ACC112 (cell line): Measurements from ENCODE around the gene OR56A5.
"Not testable (repeated sequence)": the region's sequence is repeated elsewhere in the genome, so short reads cannot be mapped to it uniquely, and the experiment has no call there.

Experiments used
- H2AFZ ChIP-seq: fragments of 200-600 bp; sonication (generic); one replicate; pipeline ENCODE4 v1.6.0; 2017; ENCODE audit warnings: antibody characterized with exemption, low read length; ENCODE audit not compliant: unreplicated experiment
- H3K27ac ChIP-seq: fragments of 200-600 bp; sonication (generic); 2 replicates; pipeline ENCODE4 v1.5.1; 2014; ENCODE audit warnings: low read depth, mild to moderate bottlenecking, antibody characterized with exemption, low read length, moderate library complexity
- H3K27me3 ChIP-seq: fragments of 200-600 bp; sonication (generic); 2 replicates; pipeline ENCODE4 v1.6.1; 2014; ENCODE audit warnings: mild to moderate bottlenecking, antibody characterized with exemption, low read length, moderate library complexity, mixed read lengths; ENCODE audit not compliant: insufficient read depth
- H3K36me3 ChIP-seq: fragments of 200-600 bp; sonication (generic); 2 replicates; pipeline ENCODE4 v1.6.1; 2016; ENCODE audit warnings: mild to moderate bottlenecking, antibody characterized with exemption, low read length, moderate library complexity, mixed read lengths; ENCODE audit not compliant: insufficient read depth
- H3K4me1 ChIP-seq: fragments of 200-600 bp; sonication (generic); one replicate; pipeline ENCODE4 v1.6.1; 2016; ENCODE audit warnings: low read length, mixed read lengths; ENCODE audit not compliant: insufficient read depth, unreplicated experiment, control insufficient read depth
- H3K4me3 ChIP-seq: fragments of 200-600 bp; sonication (generic); 2 replicates; pipeline ENCODE4 v1.5.1; 2014; ENCODE audit warnings: mild to moderate bottlenecking, low read depth, low read length
- H3K79me2 ChIP-seq: fragments of 200-600 bp; sonication (generic); one replicate; pipeline ENCODE4 v1.6.0; 2016; ENCODE audit warnings: low read length; ENCODE audit not compliant: control insufficient read depth, unreplicated experiment, insufficient read depth

The OR56A5 gene

DNA sequence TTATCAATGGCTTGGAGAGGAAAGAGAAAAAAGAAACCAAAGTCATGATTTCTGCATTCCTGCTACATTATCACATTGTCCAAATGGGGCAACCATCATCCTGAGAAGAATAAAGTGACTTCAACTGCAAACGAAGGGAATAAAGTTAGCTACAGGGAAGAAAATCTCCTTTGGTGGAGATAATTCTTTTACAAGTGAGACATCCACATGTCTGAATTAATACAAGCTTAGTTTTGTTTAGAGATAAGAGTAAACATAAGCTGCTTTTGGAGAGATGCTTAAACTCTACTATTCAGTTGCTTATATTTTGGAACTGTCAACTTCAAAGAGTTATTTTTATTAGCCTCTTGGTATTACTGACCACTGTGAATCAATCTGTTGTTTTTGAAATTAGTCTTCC, 18.6 kb upstream of the OR56A5 start, which contains the start of gene OR52L1:
TSS of gene OR52L1 (minus strand) at position 101 of the 400 bp plus-strand sequence. CDS start at position 46, 55 bp downstream.
- no peaks in the 10 kb centered on the region for H3K36me3 ChIP-seq
- no peaks in the 10 kb centered on the region for H3K79me2 ChIP-seq
- H3K4me1 ChIP-seq = no peaks in the 10 kb centered on the region
- no peak within 1 kb of the TSS for H3K27ac ChIP-seq
- no peak within 1 kb of the TSS for H3K4me3 ChIP-seq
- H2AFZ ChIP-seq = no peak within 1 kb of the TSS
- no peaks in the 10 kb centered on the region for H3K27me3 ChIP-seq

- no peak overlapping the region for H3K27ac ChIP-seq
- H3K4me1 ChIP-seq = no peaks in the 10 kb centered on the region
- no peaks in the 10 kb centered on the region for H3K27me3 ChIP-seq
- no peak overlapping the region for H2AFZ ChIP-seq
- H3K4me3 ChIP-seq = no peak overlapping the region
- no peaks in the 10 kb centered on the region for H3K36me3 ChIP-seq
- no peaks in the 10 kb centered on the region for H3K79me2 ChIP-seq
Observed at GRCh38 chr11:5983443-5983842, 15.1 kb upstream of the OR56A5 start.

DNA sequence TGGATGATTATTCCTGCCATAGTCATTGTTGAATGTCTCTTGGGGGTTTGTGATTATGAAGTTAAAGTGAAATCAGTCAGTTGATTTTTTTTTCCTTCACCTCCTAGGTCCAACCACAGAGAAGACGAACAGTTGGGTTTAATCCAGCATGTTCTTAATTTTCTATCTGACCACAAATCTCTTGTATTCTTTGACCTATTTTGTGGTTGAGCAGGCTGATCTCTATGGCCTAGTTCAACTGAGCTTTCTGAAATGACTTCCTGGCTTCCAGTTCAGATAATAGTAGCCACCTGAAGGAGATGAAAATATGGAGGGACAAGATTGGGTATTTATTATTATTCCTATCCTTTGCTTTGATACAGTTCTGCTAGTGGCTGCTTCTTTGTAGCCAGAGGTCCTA, 5.2 kb upstream of the OR56A5 start:
- Histone ChIP-seq H3K4me3 (no peak overlapping the region), H3K27ac (no peak overlapping the region), H3K79me2 (no peaks in the 10 kb centered on the region), H2AFZ (no peak overlapping the region), H3K36me3 (no peaks in the 10 kb centered on the region), H3K4me1 (no peaks in the 10 kb centered on the region), H3K27me3 (no peaks in the 10 kb centered on the region)

- Histone ChIP-seq H3K79me2 (no peaks in the 10 kb centered on the region), H2AFZ (no peak overlapping the region), H3K4me1 (no peaks in the 10 kb centered on the region), H3K27ac (no peak overlapping the region), H3K27me3 (no peaks in the 10 kb centered on the region), H3K4me3 (no peak overlapping the region), H3K36me3 (no peaks in the 10 kb centered on the region)
Observed at GRCh38 chr11:5967708-5968107, 586 bp downstream of the OR56A5 start.

- H3K27ac ChIP-seq = no peak overlapping the region
- H3K4me3 ChIP-seq = no peak overlapping the region
- no peak overlapping the region for H2AFZ ChIP-seq
- no peaks in the 10 kb centered on the region for H3K27me3 ChIP-seq
- no peaks in the 10 kb centered on the region for H3K36me3 ChIP-seq
- no peaks in the 10 kb centered on the region for H3K79me2 ChIP-seq
- H3K4me1 ChIP-seq = no peaks in the 10 kb centered on the region
Observed at GRCh38 chr11:5966958-5967357, 1.3 kb downstream of the OR56A5 start.

- H3K27me3 ChIP-seq, H3K79me2 ChIP-seq, H3K36me3 ChIP-seq, H2AFZ ChIP-seq, H3K27ac ChIP-seq, H3K4me1 ChIP-seq, H3K4me3 ChIP-seq: not testable (repeated sequence)
Observed at GRCh38 chr11:5960704-5961320, 7.5 kb downstream of the OR56A5 start.

- Histone ChIP-seq H3K27me3 (no peaks in the 10 kb centered on the region; the same call in 1 of the 2 replicates), H2AFZ (no peak overlapping the region), H3K4me1 (no peaks in the 10 kb centered on the region), H3K36me3 (no peaks in the 10 kb centered on the region), H3K4me3 (no peak overlapping the region), H3K27ac (no peak overlapping the region), H3K79me2 (no peaks in the 10 kb centered on the region)
Observed at GRCh38 chr11:5955586-5955985, 12.7 kb downstream of the OR56A5 start.

- no peaks in the 10 kb centered on the region for H3K4me1 ChIP-seq
- H3K27me3 ChIP-seq = no peaks in the 10 kb centered on the region
- no peaks in the 10 kb centered on the region for H3K79me2 ChIP-seq
- no peak within 1 kb of the TSS for H3K4me3 ChIP-seq
- no peak within 1 kb of the TSS for H2AFZ ChIP-seq
- H3K36me3 ChIP-seq = no peaks in the 10 kb centered on the region
- no peak within 1 kb of the TSS for H3K27ac ChIP-seq
Observed at GRCh38 chr11:5941951-5942350, 26.3 kb downstream of the OR56A5 start, which contains the start of gene OR56A3. Gene OR56A3, plus strand, starts transcription at chr11:5942251. Its CDS starts 5,096 bp downstream, at chr11:5947347.

- Histone ChIP-seq H3K4me3 (no peak overlapping the region), H2AFZ (no peak overlapping the region), H3K79me2 (no peaks in the 10 kb centered on the region), H3K27ac (no peak overlapping the region), H3K27me3 (no peaks in the 10 kb centered on the region), H3K36me3 (no peaks in the 10 kb centered on the region), H3K4me1 (no peaks in the 10 kb centered on the region)
Observed at GRCh38 chr11:5940748-5941147, 27.5 kb downstream of the OR56A5 start.

DNA sequence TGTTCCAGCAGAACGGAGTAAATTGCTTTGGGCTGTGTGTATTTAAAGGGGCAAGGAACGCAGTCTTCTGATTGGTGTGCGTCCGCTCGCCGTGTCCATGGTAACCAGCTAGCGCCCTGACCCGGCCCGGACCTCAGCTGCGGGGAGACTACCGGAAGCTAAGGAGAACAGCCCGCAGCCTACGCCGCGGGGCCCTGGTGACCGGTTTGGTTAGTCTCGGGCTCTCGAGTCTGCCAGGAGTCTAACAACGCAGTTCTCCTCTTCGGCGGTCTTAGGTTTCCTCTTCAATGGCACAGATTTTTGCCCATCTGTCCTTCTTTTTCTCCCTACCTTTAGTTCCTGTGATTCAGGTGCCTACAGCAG, 29.7 kb downstream of the OR56A5 start:
- Histone ChIP-seq H3K27me3 (no peaks in the 10 kb centered on the region), H3K36me3 (no peaks in the 10 kb centered on the region), H3K4me1 (no peaks in the 10 kb centered on the region), H3K27ac (no peak overlapping the region), H3K79me2 (no peaks in the 10 kb centered on the region), H3K4me3 (no peak overlapping the region), H2AFZ (no peak overlapping the region)

DNA sequence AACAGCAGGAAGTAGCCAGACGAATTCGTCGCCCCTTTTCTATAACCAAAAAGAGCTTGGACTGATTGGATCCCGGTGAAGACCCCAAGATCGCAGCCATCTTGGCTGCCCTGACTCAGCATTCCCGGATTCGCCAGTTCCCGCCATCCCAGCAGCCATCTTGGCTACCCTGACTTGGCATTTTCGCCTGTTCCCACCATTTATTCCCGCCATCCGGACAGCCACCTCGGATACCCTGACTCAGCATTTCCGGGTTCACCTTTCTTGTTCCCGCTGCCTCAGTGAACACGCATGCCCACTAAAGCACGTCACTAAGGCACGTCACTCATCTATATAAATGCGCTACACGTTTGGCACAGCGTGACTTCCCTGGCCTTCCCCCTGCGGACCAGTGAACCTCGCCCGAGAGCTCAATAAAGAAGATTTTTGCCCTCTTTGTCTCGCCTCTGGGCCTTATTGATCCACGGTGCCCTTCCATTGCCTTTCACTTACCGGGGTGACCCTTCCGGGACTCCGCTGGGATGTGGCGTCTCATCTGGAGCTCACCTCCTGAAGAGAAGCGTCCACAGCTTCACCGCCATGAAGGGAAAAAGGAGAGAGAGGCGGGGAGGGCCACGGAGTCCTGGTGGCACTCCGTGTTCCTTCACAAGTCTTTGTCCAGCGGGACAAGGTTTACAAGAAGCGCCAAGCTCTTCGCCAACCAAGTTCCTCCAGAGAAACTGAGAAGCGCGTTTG, 30.3 kb downstream of the OR56A5 start:
- no peak overlapping the region for H2AFZ ChIP-seq

More for the DNA sequence above, 30.3 kb downstream of the OR56A5 start:
- Histone ChIP-seq H3K36me3 (no peaks in the 10 kb centered on the region), H3K4me1 (no peaks in the 10 kb centered on the region), H3K4me3 (no peak overlapping the region), H3K79me2 (no peaks in the 10 kb centered on the region), H3K27ac (no peak overlapping the region), H3K27me3 (no peaks in the 10 kb centered on the region)
